OCI-LY7 (cell line): ENCODE measurements around the gene SMIM10. TPM values are rescaled to one million over a fixed set of nuclear protein-coding genes. Genes with fewer than 3 reads are reported as not detected.

Source experiments
- BruUV-seq: library from RNA; stranded (reverse); fragments of 400-500 nt; replicated peaks from 2 replicates; lab custom pipeline; 2021; lab: Mats Ljungman, UMichigan
- CTCF ChIA-PET: fragments of 300-600 bp; sonication (Branson Sonifier 250); formaldehyde crosslinking; loops from one replicate; lab custom pipeline; 2022; ENCODE audit warnings: antibody characterized with exemption; ENCODE audit not compliant: unreplicated experiment; lab: Charles Lee
- POLR2A ChIA-PET: fragments of 300-600 bp; sonication (Branson Sonifier 250); formaldehyde crosslinking; loops from one replicate; lab custom pipeline; 2022; ENCODE audit warnings: antibody characterized with exemption; lab: Charles Lee
- DNase-seq: peaks from one replicate; pipeline ENCODE4 v3.0.0-alpha.2; 2015; ENCODE audit warnings: low spot score
- H2AFZ ChIP-seq: fragments of 200-600 bp; sonication (generic), shearing (Covaris generic); 2 replicates; pipeline ENCODE4 v1.6.1; 2014; ENCODE audit warnings: mild to moderate bottlenecking, antibody characterized with exemption, low read length, moderate library complexity
- H3K27ac ChIP-seq: fragments of 200-600 bp; sonication (generic); 2 replicates; pipeline ENCODE4 v1.5.1; 2014; ENCODE audit warnings: mixed run types, low read depth, mild to moderate bottlenecking, moderate library complexity, low read length, inconsistent platforms; ENCODE audit not compliant: poor library complexity, severe bottlenecking
- H3K36me3 ChIP-seq: fragments of 200-600 bp; sonication (generic); 2 replicates; pipeline ENCODE4 v1.6.1; 2014; ENCODE audit warnings: mild to moderate bottlenecking, antibody characterized with exemption, low read length, moderate library complexity, mixed read lengths; ENCODE audit not compliant: insufficient read depth
- H3K4me1 ChIP-seq: fragments of 200-600 bp; sonication (generic); 2 replicates; pipeline ENCODE4 v1.5.1; 2014; ENCODE audit warnings: mild to moderate bottlenecking, low read length; ENCODE audit not compliant: insufficient read depth, poor library complexity, severe bottlenecking
- H3K4me2 ChIP-seq: fragments of 200-600 bp; sonication (generic); 2 replicates; pipeline ENCODE4 v1.6.1; 2014; ENCODE audit warnings: mild to moderate bottlenecking, low read length
- H3K4me3 ChIP-seq: fragments of 200-600 bp; sonication (generic); 2 replicates; pipeline ENCODE4 v1.5.1; 2014; ENCODE audit warnings: mild to moderate bottlenecking, low read depth, low read length; ENCODE audit not compliant: poor library complexity, severe bottlenecking
- H3K79me2 ChIP-seq: fragments of 200-600 bp; sonication (generic); 2 replicates; pipeline ENCODE4 v1.6.1; 2016; ENCODE audit warnings: low read depth, mild to moderate bottlenecking, low read length, moderate library complexity, mixed read lengths; ENCODE audit not compliant: insufficient read depth
- H3K9me2 ChIP-seq: fragments of 200-600 bp; sonication (generic); 2 replicates; pipeline ENCODE4 v1.6.1; 2016; ENCODE audit warnings: mild to moderate bottlenecking, low read length, mixed read lengths; ENCODE audit not compliant: insufficient read depth
- H3K9me3 ChIP-seq: fragments of 200-600 bp; sonication (generic); 2 replicates; pipeline ENCODE4 v1.6.1; 2014; ENCODE audit warnings: mild to moderate bottlenecking, mixed run types, low read length, mixed read lengths
- H4K20me1 ChIP-seq: fragments of 200-600 bp; sonication (generic); 2 replicates; pipeline ENCODE4 v1.6.1; 2014; ENCODE audit warnings: mild to moderate bottlenecking, antibody characterized with exemption, low read length, moderate library complexity, mixed read lengths; ENCODE audit not compliant: insufficient read depth
- CTCF ChIP-seq: fragments of 200-600 bp; sonication (generic); conservative IDR thresholded peaks from 2 replicates; pipeline ENCODE4 v1.5.1; 2014; ENCODE audit warnings: mild to moderate bottlenecking, antibody characterized with exemption, low read length, moderate library complexity, mixed read lengths
- EZH2phosphoT487 ChIP-seq: fragments of 200-600 bp; sonication (generic); IDR thresholded peaks from 2 replicates; pipeline ENCODE4 v1.6.1; 2018; ENCODE audit warnings: low read depth, borderline replicate concordance, mild to moderate bottlenecking, mixed run types, antibody characterized with exemption, low read length, moderate library complexity, mixed read lengths
- intact Hi-C: fragments of 100-400 bp; cut with micrococcal nuclease; formaldehyde crosslinking; loops from one replicate; pipeline ENCODE4 v1.10.0; 2022; ENCODE audit not compliant: unreplicated experiment
- total RNA-seq, 2 experiments: library from RNA; depleted of rRNA in 1 of 2; stranded (reverse); fragments of >200 nt in 1 of 2; shearing (Covaris generic) in 1 of 2; gene quantifications; 2 replicates each; pipeline ENCODE4 v1.2.3, GENCODE V29; 2014 to 2022

SMIM10 gene
- total RNA-seq, 2 experiments from 2014 or later, result 0.16 to 1.5 TPM

DNA sequence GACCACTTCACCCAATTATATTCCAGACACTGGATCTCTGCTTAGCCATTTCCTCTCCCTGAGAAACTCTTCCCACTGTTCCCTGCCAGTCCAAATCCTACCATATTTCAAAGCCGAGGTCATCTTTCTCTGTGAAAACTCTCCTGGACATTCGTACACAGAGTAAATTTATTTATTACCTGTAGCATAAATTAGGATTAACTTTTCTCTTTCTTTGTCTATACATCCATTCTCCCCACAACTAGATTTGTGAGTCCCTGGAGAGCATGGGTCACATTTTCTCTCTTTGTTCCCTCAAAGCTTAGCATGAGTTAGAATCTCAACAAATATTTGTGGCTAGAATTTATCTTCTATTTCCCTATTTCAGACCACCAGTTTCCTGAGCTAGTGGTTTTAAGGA lies 27.8 kb upstream of the SMIM10 start:
- no peaks in the 10 kb centered on the region for H4K20me1 ChIP-seq
- CTCF ChIA-PET, result no interaction called here
- BruUV-seq, result no TSS peak

GRCh38 chrX:134969726-134970125 lies 21.1 kb upstream of the SMIM10 start:
- DNase-seq, result no peak
- Histone ChIP-seq H4K20me1 (no peaks in the 10 kb centered on the region), H3K4me3 (no peak overlapping the region), H3K27ac (no peak overlapping the region), H3K9me2 (no peaks in the 10 kb centered on the region), H2AFZ (no peak overlapping the region), H3K4me2 (no peak overlapping the region), H3K4me1 (no peaks in the 10 kb centered on the region), H3K36me3 (no peaks in the 10 kb centered on the region), H3K9me3 (no peaks in the 10 kb centered on the region), H3K79me2 (no peaks in the 10 kb centered on the region)
- no TSS peak for BruUV-seq
- ChIA-PET POLR2A (no interaction called here), CTCF (no interaction called here)
- no peak for TF ChIP-seq EZH2phosphoT487
- no peak for TF ChIP-seq CTCF
- intact Hi-C loops, result no loop called here

More for the DNA sequence above, 27.8 kb upstream of the SMIM10 start:
- H3K9me3 ChIP-seq, result no peaks in the 10 kb centered on the region
- TF ChIP-seq CTCF, result no peak
- TF ChIP-seq EZH2phosphoT487, result no peak
- H3K9me2 ChIP-seq, result no peaks in the 10 kb centered on the region
- no peaks in the 10 kb centered on the region for H3K36me3 ChIP-seq
- no peaks in the 10 kb centered on the region for H3K4me1 ChIP-seq
- H3K4me3 ChIP-seq, result no peak overlapping the region
- H3K27ac ChIP-seq, result no peak overlapping the region
- intact Hi-C loops, result no loop called here
- POLR2A ChIA-PET, result no interaction called here
- no peak for DNase-seq
- H3K79me2 ChIP-seq, result no peaks in the 10 kb centered on the region
- H3K4me2 ChIP-seq, result no peak overlapping the region
- H2AFZ ChIP-seq, result no peak overlapping the region

GRCh38 chrX:134971926-134972325 lies 18.9 kb upstream of the SMIM10 start:
- no peaks in the 10 kb centered on the region for H3K9me2 ChIP-seq
- no peaks in the 10 kb centered on the region for H4K20me1 ChIP-seq
- intact Hi-C loops, result no loop called here
- no peaks in the 10 kb centered on the region for H3K36me3 ChIP-seq
- no peak overlapping the region for H3K4me2 ChIP-seq
- no peak overlapping the region for H3K27ac ChIP-seq
- no peak overlapping the region for H2AFZ ChIP-seq
- POLR2A ChIA-PET, result interaction anchor here (0.6 kb wide), 1 partner anchor 470 kb away, joined by 5 read pairs; no protein-coding TSS in a partner anchor
- no peaks in the 10 kb centered on the region for H3K9me3 ChIP-seq
- CTCF ChIA-PET, result no interaction called here
- TF ChIP-seq EZH2phosphoT487, result no peak
- no peak for TF ChIP-seq CTCF
- H3K79me2 ChIP-seq, result no peaks in the 10 kb centered on the region
- no peaks in the 10 kb centered on the region for H3K4me1 ChIP-seq
- no peak overlapping the region for H3K4me3 ChIP-seq
- DNase-seq, result no peak
- BruUV-seq, result no TSS peak
